Stimulated activated CD8-positive, alpha-beta memory T cell treated with anti-CD3 and anti-CD28 coated beads, Interleukin-7, amount 100 ng/mL, for 4 hours (primary cell): ENCODE measurements around the gene MAP7D2.
"Not testable (repeated sequence)": the region's sequence is repeated elsewhere in the genome, so short reads cannot be mapped to it uniquely, and the experiment has no call there.

Experiments used
- DNase-seq, 2 donors: peaks; one replicate each; pipeline ENCODE4 v3.0.0-alpha.2; 2020; ENCODE audit warnings: low read depth in 2 of 2

MAP7D2 gene

DNA sequence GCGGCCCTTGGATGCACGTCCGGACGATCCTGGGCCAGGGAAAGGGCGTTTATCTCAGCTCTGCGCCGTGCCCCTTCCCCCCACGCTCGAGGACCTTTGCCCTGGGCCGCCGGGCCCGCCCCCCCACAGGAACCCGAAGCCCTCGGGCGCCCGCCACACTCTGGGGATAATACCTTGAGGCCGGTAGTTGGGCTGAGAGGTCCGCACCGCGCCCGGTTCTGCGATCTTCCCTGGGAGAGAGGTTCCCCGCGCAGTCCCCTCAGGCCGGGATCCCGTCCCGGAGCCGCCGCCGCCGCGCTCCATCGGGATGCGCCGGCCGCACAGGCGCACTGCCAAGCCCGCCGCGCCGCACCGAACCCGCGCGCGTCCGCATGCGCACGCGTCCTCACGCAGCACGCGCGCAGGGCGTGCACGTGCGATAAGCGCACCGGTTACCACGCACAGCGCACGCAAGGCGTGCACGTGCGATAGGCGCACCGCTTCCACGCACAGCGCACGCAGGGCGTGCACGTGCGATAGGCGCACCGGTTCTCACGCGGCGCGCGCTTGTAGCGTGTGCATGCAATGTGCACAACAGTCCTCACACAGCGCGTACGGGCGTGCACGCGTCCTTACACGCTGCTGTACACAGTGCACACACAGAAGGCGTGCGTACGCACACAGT is at the start of gene MAP7D2:
Gene MAP7D2 (minus strand): TSS at position 331 of the 664 bp plus-strand sequence. CDS start 28 bp downstream, at position 303.
- no peak for DNase-seq

DNA sequence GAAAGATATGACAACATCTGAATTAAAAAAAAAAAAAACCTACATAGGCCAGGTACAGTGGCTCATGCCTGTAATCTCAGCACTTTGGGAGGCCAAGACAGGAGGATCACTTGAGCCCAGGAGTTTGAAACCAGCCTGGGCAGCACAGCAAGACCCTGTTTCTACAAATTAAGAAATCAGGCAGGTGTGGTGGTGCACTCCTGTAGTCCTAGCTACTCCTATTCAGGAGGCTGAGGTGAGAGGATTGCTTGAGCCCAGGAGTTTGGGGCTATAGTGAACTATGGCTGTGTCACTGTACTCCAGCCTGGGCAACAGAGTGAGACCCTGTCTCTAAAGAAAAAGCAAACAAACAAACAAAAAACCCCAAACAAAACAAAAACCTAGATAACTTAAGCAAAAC is 45.8 kb upstream of the MAP7D2 start:
- DNase-seq, result not testable (repeated sequence)

DNA sequence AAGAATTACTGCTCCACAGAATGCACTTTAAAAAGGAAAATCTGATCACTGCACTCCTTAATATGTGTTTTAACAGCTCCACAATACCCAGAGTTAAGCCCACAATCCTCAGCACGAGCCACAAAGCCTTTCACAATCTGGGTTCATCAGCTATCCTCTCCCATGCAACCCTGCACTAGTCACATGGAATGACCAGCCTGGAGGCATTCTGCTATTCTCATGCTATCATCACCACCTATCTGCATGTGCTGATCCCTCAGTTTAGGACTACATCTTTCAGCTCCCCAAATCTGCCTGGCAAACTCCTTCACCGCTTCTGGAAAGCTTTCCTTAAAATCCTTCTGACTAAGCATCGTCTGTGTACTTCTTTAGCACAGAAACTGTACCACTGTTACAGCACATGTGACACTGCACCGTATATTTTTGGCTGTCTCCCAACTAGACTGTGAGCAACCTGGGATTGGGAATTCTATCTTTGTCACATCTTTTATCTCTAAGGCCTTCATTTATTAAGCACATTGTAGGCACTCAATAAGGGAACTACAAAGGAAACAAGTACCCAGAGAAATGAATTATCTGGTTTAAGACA is 43.2 kb upstream of the MAP7D2 start:
- no peak for DNase-seq

DNA sequence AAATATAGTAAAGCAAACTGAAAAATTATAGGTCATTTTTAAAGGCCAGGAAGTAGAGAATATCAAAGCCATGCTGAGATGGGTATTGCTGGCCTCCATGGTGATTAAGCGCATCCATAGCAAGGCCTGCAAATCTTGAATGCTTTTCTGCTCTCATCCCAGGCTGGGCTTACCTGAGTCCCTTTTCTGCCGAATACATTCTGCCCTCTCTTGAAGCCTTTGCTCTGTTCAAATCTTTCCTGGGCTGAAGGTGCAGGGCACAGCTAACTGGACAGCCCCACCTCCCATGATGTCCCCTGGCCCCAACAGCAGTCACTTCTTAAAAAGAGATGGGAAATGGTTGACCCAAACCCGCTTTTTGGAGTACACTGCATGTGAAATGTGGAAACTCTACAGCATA is 35.0 kb upstream of the MAP7D2 start:
- no peak for DNase-seq

DNA sequence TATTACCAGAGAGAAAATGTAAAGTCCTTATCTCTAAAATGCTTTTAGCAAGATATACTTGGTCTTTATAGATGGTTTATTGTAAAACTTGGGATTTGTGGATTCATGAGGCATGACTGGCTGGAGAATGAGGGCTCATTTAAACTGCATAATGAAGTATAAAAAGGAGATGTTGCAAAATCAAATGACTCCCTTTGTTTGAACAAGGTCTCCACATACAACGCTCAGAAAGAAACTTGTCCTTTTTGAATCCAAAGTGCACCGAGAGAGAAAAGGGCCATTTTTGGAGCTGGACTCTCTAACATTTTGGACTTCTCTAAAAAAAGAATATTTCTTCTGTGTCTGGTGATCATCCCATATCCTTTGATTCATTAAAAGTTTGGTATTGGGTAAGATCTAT is 32.6 kb upstream of the MAP7D2 start:
- no peak for DNase-seq

DNA sequence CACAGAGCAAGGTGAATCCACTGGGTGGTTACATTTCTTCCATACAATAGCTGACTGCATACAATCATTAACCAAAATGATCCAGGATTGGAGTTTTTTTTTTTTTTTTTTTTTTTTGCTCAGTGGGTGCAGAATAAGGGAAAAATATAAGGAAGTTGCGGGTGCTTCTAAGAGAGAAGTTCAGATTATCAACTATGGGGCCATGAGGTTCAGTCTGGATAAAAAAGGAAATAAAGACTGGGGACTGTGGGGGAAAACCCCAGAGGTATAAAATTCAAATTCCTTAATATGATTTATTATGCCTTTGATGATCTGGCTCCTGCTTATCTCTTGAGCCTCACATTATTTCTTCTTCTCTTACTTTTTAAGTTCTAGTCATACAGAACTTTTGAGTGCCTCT is 30.9 kb upstream of the MAP7D2 start:
- no peak for DNase-seq

DNA sequence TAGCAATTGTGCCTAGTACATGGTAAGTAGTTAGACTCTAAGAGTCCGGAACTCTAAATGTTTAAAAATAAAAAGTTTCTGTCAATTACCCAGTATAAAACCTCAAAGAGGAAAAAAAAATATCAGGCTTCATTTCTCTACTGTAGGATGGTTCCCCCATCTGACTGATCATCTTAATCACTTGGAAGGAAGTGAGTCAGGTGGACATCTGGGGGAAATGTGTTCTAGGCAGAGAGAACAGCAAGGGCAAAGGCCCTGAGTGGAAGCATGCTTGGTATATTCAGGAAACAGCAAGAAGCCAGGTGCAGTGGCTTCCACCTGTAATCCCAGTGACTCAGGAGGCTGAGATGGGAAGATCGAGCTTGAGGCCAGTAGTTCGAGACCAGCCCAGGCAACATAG is 27.8 kb upstream of the MAP7D2 start:
- no peak for DNase-seq

DNA sequence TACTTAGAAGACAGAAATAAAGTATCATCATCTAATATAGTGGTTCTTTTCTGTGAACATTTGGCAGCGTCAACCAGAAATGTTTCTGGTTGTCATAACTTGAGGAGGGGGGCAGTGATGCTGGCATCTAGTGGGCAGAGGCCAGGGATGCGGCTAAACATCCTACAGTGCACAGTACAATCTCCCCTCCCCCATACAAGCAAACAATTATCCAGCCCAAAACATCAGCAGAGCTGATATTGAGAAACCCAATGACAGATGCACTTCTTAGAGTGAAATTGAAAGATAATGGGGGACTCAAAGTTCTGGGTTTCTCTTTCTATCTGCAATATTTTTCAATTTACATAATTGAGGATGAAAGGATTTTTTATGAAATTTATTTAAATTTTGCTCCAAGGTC is 26.9 kb upstream of the MAP7D2 start:
- DNase-seq, result no peak

DNA sequence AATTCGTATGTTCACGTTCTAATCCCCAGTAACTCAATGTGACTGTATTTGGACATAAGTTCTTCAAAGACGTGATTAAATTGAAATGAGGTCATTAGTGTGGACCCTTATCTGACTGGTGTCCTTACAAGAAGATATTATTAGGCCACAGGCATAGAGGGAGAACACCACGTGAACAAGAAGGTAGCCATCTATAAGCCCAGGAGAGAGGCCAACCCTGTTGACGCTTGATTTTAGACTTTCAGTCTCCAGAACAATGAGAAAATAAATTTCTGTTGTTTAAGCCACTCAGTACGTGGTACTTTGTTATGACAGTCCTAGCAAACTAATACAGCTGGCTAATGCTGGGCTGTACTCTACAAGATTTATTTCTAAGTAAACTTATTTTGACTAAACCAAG is 26.4 kb upstream of the MAP7D2 start:
- no peak for DNase-seq

DNA sequence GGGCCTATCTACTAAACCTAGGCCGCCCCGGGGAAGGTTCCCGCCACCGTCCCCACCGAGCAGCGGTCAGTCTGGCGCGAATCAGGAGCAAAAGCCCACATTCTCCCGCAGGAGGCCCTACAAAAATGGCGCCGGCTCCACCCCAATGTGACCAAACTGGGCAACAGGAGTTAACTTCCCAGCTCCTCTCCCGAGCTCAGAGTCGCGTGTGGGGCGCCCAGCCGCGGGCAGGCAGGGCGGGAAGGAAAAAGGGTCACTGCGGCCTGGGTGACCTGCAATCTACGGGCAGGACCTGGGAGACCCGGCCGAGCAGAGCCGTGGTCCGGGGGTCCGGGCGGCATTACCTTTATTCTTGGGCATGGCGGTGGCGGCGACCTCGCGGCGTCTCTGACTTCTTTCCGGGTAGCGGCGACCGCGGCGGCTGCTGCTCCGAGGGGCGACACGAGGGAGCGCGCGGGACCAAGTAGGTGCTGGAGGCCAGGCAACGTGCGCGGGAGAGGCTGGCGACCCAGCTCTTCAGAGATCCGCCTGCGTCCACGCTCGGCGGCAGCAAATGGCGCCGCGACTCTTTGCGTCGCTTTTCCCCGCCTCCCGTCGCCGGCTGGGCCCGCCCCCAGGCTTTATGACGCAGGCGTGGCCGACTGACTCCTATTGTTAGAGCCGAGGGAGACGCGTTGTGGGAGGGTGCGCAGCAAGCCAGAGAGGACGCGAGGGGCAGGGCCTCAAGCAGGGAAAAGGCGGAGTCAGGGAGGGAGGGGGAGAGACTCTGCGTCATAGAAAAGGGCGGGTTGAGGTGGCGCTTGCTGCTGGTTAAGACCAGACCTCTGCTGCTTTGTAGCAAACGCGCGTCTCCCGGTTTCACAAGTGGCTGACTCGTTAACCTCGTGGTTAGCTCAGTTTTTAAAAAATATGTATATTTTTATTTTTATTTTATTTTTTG is 24.8 kb upstream of the MAP7D2 start, which contains the start of gene EIF1AX:
Gene EIF1AX (minus strand): TSS at position 558 of the 940 bp plus-strand sequence. CDS start 198 bp downstream, at position 360.
- DNase-seq, result peak; percentile 93 to 97

DNA sequence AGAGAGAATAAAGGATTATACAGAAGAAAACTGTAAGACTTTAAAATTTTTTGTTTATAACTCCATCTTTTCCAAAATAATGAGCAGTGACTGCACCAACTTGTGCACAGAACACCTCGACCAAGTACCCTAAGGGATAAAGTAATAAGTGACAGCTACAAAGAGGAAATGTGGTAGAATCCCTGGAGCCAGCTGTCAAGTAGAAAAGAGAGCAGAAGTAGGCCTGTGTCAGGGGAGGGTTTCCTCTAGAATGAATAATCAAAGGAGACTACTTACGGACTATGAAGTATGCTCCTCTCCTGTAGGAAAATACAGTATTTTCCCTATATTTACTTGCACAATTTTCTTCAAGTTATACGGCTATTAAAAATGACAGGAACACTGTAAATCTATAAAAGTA is 23.7 kb upstream of the MAP7D2 start:
- DNase-seq, result no peak

DNA sequence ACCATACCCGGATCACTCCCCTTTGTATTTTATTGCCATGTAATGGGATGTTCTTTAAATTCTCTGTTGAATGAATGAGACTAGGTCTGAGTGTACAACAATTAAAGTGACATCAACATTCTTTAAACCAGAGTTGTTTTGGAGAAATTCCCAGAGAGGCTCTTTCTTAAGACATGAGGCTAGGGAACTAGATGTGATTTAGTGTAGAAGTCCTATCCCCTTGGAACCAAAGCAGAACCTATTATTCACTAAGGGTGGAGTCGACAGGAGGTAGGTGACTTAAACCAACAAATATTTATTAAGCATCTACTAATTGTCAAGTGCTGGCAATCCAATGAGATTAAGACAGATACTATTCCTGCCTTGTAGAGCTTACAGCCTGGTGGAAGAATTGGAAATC is 23.3 kb upstream of the MAP7D2 start:
- DNase-seq, result no peak

DNA sequence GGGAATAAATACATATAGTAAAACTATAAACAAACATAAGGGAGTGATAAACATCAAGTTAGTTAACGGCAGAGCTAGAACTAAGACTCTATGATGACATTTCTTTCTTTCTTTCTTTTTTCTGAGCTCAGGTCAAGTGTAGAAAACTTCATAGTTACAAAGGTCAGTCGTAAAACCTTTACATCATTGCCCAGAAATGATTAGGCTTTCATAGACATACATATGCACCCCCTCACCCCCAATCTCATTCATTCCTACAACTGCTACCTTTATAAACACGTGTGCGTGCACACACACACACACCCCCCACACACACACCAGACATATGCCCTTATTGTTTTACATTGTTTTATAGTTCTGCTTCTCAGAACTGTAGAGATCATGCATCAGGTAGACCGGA is 19.2 kb upstream of the MAP7D2 start:
- DNase-seq, result no peak

DNA sequence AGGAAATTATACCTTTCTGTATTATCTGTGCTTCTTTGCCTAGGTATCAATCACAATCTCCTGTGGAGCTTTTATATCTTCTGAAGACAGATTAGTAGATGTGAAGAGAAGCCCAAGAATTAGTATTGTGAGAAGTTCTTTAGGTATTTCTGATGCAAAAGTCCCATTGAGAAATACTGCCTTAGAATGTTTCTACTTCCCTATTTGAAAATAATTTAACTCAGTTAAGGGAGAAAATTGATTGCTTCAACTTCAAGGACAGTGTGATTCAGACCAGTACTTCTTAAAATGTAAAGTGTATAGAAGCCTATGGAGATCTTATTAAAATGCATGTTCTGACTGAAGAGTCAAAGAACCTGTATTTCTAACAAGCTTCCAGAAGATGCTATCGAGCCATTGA is 16.0 kb upstream of the MAP7D2 start:
- DNase-seq, result no peak

DNA sequence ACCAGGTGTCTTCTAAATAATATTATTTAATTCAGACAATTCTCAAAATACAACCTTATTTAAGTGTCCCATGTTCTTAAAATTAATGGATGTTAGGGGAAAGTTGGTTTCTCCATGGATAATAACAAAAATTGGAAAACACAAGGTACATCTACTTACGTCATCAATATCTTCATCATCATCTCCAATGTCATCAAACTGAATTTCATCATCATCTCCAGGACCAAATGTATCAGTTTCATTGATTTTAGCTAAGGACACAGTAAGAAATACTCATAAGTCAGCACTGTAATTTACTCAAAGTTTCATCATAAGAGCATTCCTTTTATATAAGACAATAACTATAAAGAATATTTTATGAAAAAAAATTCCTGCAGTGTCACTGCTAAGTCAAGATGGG is 13.7 kb upstream of the MAP7D2 start:
- DNase-seq, result no peak

DNA sequence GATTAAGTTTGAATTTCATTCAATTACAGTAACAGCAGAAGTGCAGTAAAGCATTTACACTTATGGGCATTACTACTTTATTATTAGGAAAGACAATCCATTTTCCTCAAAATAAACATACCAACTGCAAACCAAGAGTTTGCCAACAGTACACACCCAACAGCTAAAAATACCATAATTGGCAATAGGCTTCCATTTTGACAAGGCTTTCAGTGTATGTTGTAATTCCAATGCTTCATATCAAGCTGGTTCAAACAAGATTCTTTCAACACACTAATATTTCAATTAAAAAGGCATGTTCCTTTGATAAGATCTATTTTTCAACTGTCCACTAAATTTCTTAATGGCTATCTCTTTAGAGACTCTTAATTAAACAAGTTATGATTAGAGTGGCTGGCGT is 12.8 kb upstream of the MAP7D2 start:
- DNase-seq, result no peak

DNA sequence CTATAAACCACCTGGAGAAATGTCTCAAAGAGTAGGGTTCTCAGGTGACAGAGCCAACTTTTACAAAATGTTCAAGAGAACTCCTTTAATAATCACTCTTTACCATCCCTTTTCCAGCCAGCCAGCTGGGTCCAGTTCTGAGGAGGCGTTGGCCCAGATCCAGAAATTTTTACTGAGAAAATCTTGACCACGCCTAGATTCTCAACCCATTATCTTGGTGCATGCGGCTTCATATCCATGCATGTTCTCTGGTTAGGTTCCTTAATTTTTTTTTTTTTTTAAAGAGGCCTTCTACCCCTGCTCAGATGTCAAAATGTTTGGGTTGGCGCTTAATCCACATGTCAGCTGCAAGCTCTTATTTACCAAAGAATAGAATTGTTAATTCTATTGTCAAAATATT is 12.0 kb upstream of the MAP7D2 start:
- no peak for DNase-seq

DNA sequence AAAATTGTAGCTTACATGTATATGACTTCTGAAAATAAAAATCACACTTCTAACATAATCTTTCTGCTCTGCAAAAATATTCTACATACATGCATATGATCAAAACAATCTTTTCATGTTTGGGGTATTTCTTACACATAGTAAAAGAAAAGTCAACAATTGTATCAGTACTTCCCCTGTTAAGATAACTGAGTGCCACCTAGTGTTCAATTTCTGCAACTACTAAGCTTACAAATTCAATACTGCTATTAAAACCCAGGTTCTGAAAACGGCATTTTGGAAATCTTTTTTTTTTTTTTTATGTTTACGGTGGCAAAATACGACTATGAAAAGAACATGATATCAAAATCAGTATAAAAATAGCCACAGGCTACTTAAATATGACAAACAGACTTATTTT is 10.7 kb upstream of the MAP7D2 start:
- not testable (repeated sequence) for DNase-seq

DNA sequence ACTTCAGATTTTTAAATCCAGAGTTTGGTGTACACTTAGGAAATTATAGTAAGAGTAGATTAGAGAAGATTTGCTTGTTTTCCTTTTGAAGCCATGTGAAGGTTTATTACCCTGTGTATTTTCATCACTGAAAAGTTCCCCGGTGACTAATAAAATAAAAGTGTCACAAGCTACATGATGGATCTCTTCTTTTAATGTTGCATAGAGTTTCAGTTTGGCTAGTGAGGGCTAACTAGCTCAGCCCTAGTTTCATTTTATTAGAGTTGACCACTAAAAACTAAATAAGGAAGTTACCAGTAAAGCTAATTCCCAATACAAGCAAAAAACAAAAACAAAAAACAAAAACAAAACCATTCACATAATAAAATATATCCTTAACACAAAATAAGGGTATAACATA is 10.1 kb upstream of the MAP7D2 start:
- DNase-seq, result not testable (repeated sequence)

DNA sequence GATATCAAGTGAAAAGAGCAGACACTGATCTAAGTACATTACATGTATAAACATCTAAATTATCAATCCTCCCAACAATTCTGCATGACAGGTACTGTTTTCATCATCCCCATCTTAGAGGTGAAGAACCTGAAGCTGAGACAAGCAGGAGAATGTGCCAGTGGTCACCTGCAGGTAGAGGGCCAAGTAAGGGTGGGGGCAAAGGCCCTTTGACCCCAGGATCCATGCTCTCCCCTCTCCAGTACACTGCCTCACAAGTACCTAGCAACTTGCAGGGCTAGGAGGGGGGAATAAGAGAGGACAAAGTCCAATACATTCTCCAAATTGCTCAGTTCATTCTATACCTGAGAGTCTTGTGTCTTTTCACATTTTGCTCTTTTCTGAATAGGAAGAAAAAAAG is 8.3 kb upstream of the MAP7D2 start:
- no peak for DNase-seq

DNA sequence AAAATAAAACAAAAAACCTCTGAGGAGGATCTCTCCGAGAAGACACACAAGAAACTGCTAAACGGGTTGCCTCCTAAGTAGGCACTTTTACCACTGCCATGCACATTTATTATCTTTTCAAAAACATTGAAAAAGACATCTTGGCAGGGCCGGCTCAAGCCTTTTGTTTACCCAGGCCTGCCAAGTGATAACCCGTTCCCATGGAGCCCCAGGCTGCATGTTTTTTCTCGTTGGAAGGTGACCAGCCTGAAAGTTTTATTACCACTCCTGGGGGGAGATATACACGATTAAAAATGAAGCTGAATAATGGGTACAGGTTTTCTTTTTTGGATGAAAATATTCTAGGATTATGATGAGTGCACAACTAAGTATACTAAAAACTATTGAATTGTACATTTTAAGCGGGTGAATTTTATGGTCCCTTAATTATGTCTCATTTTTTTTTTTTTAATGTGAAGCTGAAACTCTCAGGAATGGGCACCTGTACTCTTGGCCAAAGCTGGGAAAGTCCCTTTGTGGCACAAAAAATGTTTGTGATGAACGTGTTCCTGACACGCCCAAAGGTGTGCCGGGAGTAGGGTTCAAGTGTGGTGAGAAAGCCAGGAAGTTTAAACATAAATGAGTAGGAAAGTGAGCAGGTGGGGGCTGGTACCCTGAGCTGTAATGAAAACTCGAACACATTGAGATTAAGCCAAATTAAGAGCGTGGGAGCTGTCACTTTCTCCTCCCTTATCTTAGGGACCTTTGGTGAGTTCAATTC is 1.5 kb upstream of the MAP7D2 start:
- DNase-seq, result no peak

DNA sequence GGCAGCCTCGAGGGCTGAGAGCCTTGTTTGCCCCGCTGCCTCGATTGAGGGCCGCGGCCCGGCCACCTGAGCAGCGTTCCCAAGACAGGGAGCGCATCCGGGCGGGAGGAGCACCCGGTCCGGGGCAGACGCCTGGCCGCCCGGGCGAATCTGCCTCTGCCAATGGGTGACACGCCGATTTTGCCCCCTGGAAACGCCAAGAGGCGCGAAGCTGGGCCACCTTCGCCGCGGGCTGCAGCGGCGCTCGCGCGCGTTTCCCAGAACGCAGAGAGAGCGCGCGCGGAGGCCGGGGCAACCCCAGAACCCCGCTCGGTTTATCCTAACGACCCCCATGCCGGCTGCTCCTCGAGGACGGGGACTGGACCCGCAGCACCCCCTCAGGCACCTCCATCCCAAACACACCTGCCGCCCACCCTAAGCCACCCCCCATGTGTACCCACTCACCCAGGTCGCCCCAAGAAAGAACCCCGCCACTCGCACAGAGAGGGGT is 575 bp downstream of the MAP7D2 start:
- no peak for DNase-seq
